K562 (cell line): ENCODE measurements around the gene ZNF473. TPM values are rescaled to one million over a fixed set of nuclear protein-coding genes. Genes with fewer than 3 reads are reported as not detected.

Experiments
- BMI1 ChIP-seq: fragments of 150-350 bp; IDR thresholded peaks from 2 replicates; pipeline ENCODE4 v1.6.1; 2014; ENCODE audit warnings: low read length
- BRD4 ChIP-seq: fragments of 200-600 bp; sonication (generic); IDR thresholded peaks from 2 replicates; pipeline ENCODE4 v1.6.1; 2017; ENCODE audit warnings: inconsistent platforms
- CBFA2T3 ChIP-seq: fragments of 450-650 bp; IDR thresholded peaks from 2 replicates; pipeline ENCODE4 v1.6.1; 2017
- CREM ChIP-seq: IDR thresholded peaks from 2 replicates; pipeline ENCODE4 v1.6.1; 2014; ENCODE audit warnings: antibody characterized with exemption, low read depth
- DDX20 ChIP-seq: fragments of 450-650 bp; IDR thresholded peaks from 2 replicates; pipeline ENCODE4 v1.6.1; 2016; ENCODE audit warnings: missing genetic modification characterization, low read depth, mild to moderate bottlenecking, missing compliant biosample characterization, moderate library complexity
- FOSL1 ChIP-seq: fragments of 200-800 bp; sonication (Bioruptor generic); conservative IDR thresholded peaks from 2 replicates; pipeline ENCODE4 v1.6.1; 2016; ENCODE audit warnings: missing genetic modification characterization, missing compliant biosample characterization
- HCFC1 ChIP-seq: IDR thresholded peaks from 2 replicates; pipeline ENCODE4 v1.6.1; 2012; ENCODE audit warnings: low read depth, low read length, improper control_type of control experiment
- HEY1 ChIP-seq: fragments of 250-450 bp; sonication (Bioruptor Pico); IDR thresholded peaks from 2 replicates; pipeline ENCODE4 v1.5.0; 2020; ENCODE audit warnings: mild to moderate bottlenecking, moderate library complexity, borderline replicate concordance
- MCM2 ChIP-seq: fragments of 450-650 bp; IDR thresholded peaks from 2 replicates; pipeline ENCODE4 v1.6.1; 2017; ENCODE audit warnings: low read depth, mild to moderate bottlenecking
- NUFIP1 ChIP-seq: fragments of 450-650 bp; IDR thresholded peaks from 2 replicates; pipeline ENCODE4 v1.6.1; 2018; ENCODE audit not compliant: partially characterized antibody
- PCBP2 ChIP-seq: fragments of 200-400 bp; formaldehyde crosslinking; IDR thresholded peaks from 2 replicates; pipeline ENCODE4 v1.6.1; 2018; ENCODE audit warnings: low read length, low read depth, mild to moderate bottlenecking, moderate library complexity; ENCODE audit not compliant: poor library complexity, severe bottlenecking
- POLR2AphosphoS2 ChIP-seq: IDR thresholded peaks from 2 replicates; pipeline ENCODE4 v1.6.1; 2012; ENCODE audit warnings: low read length, improper control_type of control experiment
- PRPF4 ChIP-seq: fragments of 200-400 bp; formaldehyde crosslinking; IDR thresholded peaks from one replicate; pipeline ENCODE4 v1.6.1; 2017; ENCODE audit warnings: low read length, low read depth, mild to moderate bottlenecking; ENCODE audit not compliant: insufficient read depth, poor library complexity, severe bottlenecking
- RB1 ChIP-seq: fragments of 450-650 bp; IDR thresholded peaks from 2 replicates; pipeline ENCODE4 v1.6.1; 2017; ENCODE audit warnings: low read depth, mild to moderate bottlenecking
- RBM22 ChIP-seq: fragments of 200-400 bp; formaldehyde crosslinking; IDR thresholded peaks from 2 replicates; pipeline ENCODE4 v1.6.1; 2018; ENCODE audit warnings: low read length, low read depth; ENCODE audit not compliant: poor library complexity, severe bottlenecking
- SIRT6 ChIP-seq: IDR thresholded peaks from one replicate; pipeline ENCODE4 v1.6.1; 2012; ENCODE audit warnings: low read depth, mild to moderate bottlenecking, control low read depth, inconsistent platforms, low read length, moderate library complexity
- TEAD1 ChIP-seq, 2 experiments: fragments of 450-650 bp in 1 of 2; sonication (generic) in 1 of 2; formaldehyde crosslinking; IDR thresholded peaks; 2 replicates each; pipeline versions ENCODE4 v1.4.0 to v1.8.0; 2020 to 2022; ENCODE audit warnings: mild to moderate bottlenecking in 2 of 2, missing genetic modification reagents in 1 of 2
- TFAM ChIP-seq: fragments of 250-450 bp; sonication (Bioruptor Pico); conservative IDR thresholded peaks from 2 replicates; pipeline ENCODE4 v1.5.0; 2021; ENCODE audit warnings: mild to moderate bottlenecking, moderate library complexity
- THRAP3 ChIP-seq: fragments of 450-650 bp; IDR thresholded peaks from 2 replicates; pipeline ENCODE4 v1.6.1; 2016; ENCODE audit warnings: mild to moderate bottlenecking, inconsistent platforms, borderline replicate concordance
- WHSC1 ChIP-seq: IDR thresholded peaks from one replicate; pipeline ENCODE4 v1.6.1; 2012; ENCODE audit warnings: low read length, control low read depth, inconsistent platforms
- ZNF197 ChIP-seq: fragments of 200-800 bp; sonication (Bioruptor generic); IDR thresholded peaks from 2 replicates; pipeline ENCODE4 v1.6.1; 2016; ENCODE audit warnings: low read depth, missing genetic modification characterization, missing compliant biosample characterization
- polyA plus RNA-seq, 8 experiments: library from polyadenylated mRNA; depleted of rRNA in 4 of 8; stranded (reverse) in 5 of 8; unstranded in 3 of 8; fragments of >200 nt; fragmentation: Nextera tagmentation in 2 of 8; fragmentation: Illumina TruSeq in 1 of 8; extraction: Ambion mirVana in 2 of 8; extraction: Trizol in 1 of 8; gene quantifications; 2 replicates each; pipeline versions ENCODE4 v1.2.1 to v1.2.3, GENCODE V29; 2011 to 2014; ENCODE audit warnings: inconsistent platforms in 1 of 8, missing spikeins in 1 of 8
- total RNA-seq, 7 experiments: library from RNA; depleted of rRNA in 6 of 7; stranded (reverse); fragments of >200 nt in 6 of 7; fragmentation: Illumina TruSeq in 2 of 7; extraction: Trizol in 2 of 7; gene quantifications; 2 replicates each; pipeline versions ENCODE4 v1.2.1 to v1.2.3, GENCODE V29; 2011 to 2021; ENCODE audit warnings: low replicate concordance in 1 of 7
- TF ChIP-seq, protein P1 (sequence below), 2 experiments: fragments of 150-350 bp in 1 of 2; IDR thresholded peaks; 2 replicates each; pipeline ENCODE4 v1.6.1; 2012 to 2016; ENCODE audit warnings: low read depth in 2 of 2, low read length in 2 of 2, mild to moderate bottlenecking in 1 of 2, moderate library complexity in 1 of 2
- TF ChIP-seq, protein P2 (sequence below): fragments of 250-450 bp; sonication (Bioruptor Pico); IDR thresholded peaks from 2 replicates; pipeline ENCODE4 v1.5.1; 2021; ENCODE audit warnings: mild to moderate bottlenecking

Gene ZNF473
- total and polyA plus RNA-seq, 9 of the 15 experiments (the other 6 are each of a cell fraction or from before 2014, with no cell fraction given): 8.2 to 34.0 (median 28.5) TPM

DNA sequence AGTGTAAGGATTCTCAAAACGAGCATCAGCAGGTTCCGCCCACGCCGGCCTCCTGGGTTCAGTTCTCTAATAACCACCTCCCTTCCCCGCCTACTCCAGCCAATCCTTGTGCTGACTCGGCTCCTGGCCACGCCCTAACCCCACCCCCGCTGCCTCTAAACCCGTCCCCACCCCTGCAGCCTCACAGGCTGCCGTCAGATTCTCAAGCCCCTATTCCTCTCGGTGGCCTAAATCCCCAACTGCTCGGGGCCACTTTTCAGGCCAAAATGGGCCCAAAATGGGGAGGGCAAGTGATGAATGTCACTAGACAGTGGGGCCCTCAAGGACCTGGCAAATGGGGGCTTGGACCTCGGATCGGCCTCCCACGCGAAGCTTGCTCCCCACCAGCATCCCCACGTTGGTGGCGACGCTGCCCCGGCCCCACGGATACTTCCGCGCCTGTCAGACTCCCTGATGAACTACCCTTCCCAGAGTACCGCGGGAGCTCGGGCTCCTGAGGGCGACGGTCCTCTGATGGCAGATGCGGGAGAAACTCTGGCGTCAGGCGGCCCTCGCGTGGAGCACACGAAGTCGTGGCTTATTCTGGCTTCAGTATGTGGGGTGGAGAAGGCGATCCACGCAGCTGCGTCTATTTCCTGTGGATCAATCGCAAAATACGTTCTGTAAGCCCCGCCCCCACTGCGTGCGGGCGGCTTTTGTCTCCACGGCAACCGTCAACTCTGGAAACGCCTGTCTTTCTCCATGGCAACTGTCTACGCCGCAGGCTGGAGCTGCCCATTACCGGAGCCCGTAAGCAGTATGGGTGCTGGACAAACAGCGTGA, 24.8 kb downstream of the ZNF473 start (continued):
- TF ChIP-seq HCFC1 (peak; percentile 72), PRPF4 (no peak), WHSC1 (no peak), RB1 (no peak), HEY1 (no peak), ZNF197 (no peak), POLR2AphosphoS2 (no peak), CREM (0 out of 2 replicates have a peak, but pooled peaks have one; percentile 8), NUFIP1 (no peak), FOSL1 (tag) (no peak), TEAD1 (CRISPR knock-in tag; IDR thresholded peaks at IDR 0.05) (no peak), PCBP2 (no peak), RBM22 (peak; percentile 97), TFAM (CRISPR knock-in tag) (no peak), BRD4 (no peak), MCM2 (no peak), THRAP3 (no peak), BMI1 (peak; percentile 94), CBFA2T3 (no peak), SIRT6 (no peak), DDX20 (no peak)
- TF ChIP-seq, protein P1, sequence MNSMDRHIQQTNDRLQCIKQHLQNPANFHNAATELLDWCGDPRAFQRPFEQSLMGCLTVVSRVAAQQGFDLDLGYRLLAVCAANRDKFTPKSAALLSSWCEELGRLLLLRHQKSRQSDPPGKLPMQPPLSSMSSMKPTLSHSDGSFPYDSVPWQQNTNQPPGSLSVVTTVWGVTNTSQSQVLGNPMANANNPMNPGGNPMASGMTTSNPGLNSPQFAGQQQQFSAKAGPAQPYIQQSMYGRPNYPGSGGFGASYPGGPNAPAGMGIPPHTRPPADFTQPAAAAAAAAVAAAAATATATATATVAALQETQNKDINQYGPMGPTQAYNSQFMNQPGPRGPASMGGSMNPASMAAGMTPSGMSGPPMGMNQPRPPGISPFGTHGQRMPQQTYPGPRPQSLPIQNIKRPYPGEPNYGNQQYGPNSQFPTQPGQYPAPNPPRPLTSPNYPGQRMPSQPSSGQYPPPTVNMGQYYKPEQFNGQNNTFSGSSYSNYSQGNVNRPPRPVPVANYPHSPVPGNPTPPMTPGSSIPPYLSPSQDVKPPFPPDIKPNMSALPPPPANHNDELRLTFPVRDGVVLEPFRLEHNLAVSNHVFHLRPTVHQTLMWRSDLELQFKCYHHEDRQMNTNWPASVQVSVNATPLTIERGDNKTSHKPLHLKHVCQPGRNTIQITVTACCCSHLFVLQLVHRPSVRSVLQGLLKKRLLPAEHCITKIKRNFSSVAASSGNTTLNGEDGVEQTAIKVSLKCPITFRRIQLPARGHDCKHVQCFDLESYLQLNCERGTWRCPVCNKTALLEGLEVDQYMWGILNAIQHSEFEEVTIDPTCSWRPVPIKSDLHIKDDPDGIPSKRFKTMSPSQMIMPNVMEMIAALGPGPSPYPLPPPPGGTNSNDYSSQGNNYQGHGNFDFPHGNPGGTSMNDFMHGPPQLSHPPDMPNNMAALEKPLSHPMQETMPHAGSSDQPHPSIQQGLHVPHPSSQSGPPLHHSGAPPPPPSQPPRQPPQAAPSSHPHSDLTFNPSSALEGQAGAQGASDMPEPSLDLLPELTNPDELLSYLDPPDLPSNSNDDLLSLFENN (IDR thresholded peaks at IDR 0.05; ENCODE audit: low read depth in 2 of 2, low read length in 2 of 2): no peak
- TF ChIP-seq, protein P2, sequence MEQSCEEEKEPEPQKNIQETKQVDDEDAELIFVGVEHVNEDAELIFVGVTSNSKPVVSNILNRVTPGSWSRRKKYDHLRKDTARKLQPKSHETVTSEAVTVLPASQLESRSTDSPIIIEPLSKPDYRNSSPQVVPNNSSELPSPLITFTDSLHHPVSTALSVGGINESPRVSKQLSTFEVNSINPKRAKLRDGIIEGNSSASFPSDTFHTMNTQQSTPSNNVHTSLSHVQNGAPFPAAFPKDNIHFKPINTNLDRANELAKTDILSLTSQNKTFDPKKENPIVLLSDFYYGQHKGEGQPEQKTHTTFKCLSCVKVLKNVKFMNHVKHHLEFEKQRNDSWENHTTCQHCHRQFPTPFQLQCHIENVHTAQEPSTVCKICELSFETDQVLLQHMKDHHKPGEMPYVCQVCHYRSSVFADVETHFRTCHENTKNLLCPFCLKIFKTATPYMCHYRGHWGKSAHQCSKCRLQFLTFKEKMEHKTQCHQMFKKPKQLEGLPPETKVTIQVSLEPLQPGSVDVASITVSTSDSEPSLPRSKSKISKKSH: no peak
